MM.1S (cell line): Measurements from ENCODE around the gene LAMC3.

Experiments
- DNase-seq: peaks from one replicate; pipeline ENCODE4 v3.0.0-alpha.2; 2015
- H2AFZ ChIP-seq: fragments of 300-600 bp; sonication (generic); 2 replicates; pipeline ENCODE4 v1.6.0; 2016; ENCODE audit warnings: antibody characterized with exemption, low read length
- H3F3A ChIP-seq: fragments of 300-600 bp; sonication (generic); 2 replicates; pipeline ENCODE4 v1.6.1; 2016; ENCODE audit warnings: mild to moderate bottlenecking, antibody characterized with exemption, low read length, moderate library complexity, mixed read lengths; ENCODE audit not compliant: insufficient read depth
- H3K27ac ChIP-seq: fragments of 300-600 bp; sonication (generic); 2 replicates; pipeline ENCODE4 v1.5.1; 2016; ENCODE audit warnings: mild to moderate bottlenecking, low read length
- H3K27me3 ChIP-seq: fragments of 300-600 bp; sonication (generic); replicated peaks from 2 replicates; pipeline ENCODE4 v1.6.0; 2016; ENCODE audit warnings: low read length; ENCODE audit not compliant: insufficient read depth
- H3K36me3 ChIP-seq: fragments of 300-600 bp; sonication (generic); replicated peaks from 2 replicates; pipeline ENCODE4 v1.6.1; 2016; ENCODE audit warnings: mild to moderate bottlenecking, low read length, mixed read lengths; ENCODE audit not compliant: insufficient read depth
- H3K4me1 ChIP-seq: fragments of 300-600 bp; sonication (generic); 2 replicates; pipeline ENCODE4 v1.6.1; 2016; ENCODE audit warnings: low read length, mixed read lengths
- H3K4me2 ChIP-seq: fragments of 300-600 bp; sonication (generic); 2 replicates; pipeline ENCODE4 v1.6.0; 2016; ENCODE audit warnings: low read depth, low read length
- H3K4me3 ChIP-seq: fragments of 300-600 bp; sonication (generic); 2 replicates; pipeline ENCODE4 v1.5.1; 2016; ENCODE audit warnings: low read length, mixed read lengths
- H3K79me2 ChIP-seq: fragments of 300-600 bp; sonication (generic); 2 replicates; pipeline ENCODE4 v1.6.1; 2016; ENCODE audit warnings: mixed run types, low read length, mixed read lengths
- H3K9ac ChIP-seq: fragments of 300-600 bp; sonication (generic); 2 replicates; pipeline ENCODE4 v1.6.1; 2016; ENCODE audit warnings: low read length, mixed read lengths
- H3K9me2 ChIP-seq: fragments of 300-600 bp; sonication (generic); replicated peaks from 2 replicates; pipeline ENCODE4 v1.6.1; 2016; ENCODE audit warnings: mild to moderate bottlenecking, low read length, mixed read lengths; ENCODE audit not compliant: insufficient read depth
- H3K9me3 ChIP-seq: fragments of 300-600 bp; sonication (generic); replicated peaks from 2 replicates; pipeline ENCODE4 v1.6.1; 2016; ENCODE audit warnings: mild to moderate bottlenecking, low read length, mixed read lengths; ENCODE audit not compliant: insufficient read depth
- H4K20me1 ChIP-seq: fragments of 300-600 bp; sonication (generic); 2 replicates; pipeline ENCODE4 v1.6.1; 2016; ENCODE audit warnings: mild to moderate bottlenecking, low read length, moderate library complexity, mixed read lengths; ENCODE audit not compliant: insufficient read depth
- CTCF ChIP-seq: fragments of 300-600 bp; sonication (generic); IDR thresholded peaks from 2 replicates; pipeline ENCODE4 v1.5.1; 2016; ENCODE audit warnings: antibody characterized with exemption, low read length, mixed read lengths
- EZH2 ChIP-seq: fragments of 300-600 bp; sonication (generic); optimal IDR thresholded peaks from 2 replicates; pipeline ENCODE3; 2017; ENCODE audit warnings: low read depth, mild to moderate bottlenecking, antibody characterized with exemption, low read length, mixed read lengths
- EZH2phosphoT487 ChIP-seq: fragments of 300-600 bp; sonication (generic); IDR thresholded peaks from 2 replicates; pipeline ENCODE4 v1.6.1; 2018; ENCODE audit warnings: antibody characterized with exemption, low read length

Gene LAMC3

GRCh38 chr9:130983970-130984369, 25.0 kb upstream of the LAMC3 start:
- H3K27me3 ChIP-seq, result peaks cover 100% of the 10 kb centered on the region
- H3K9me2 ChIP-seq, result no peaks in the 10 kb centered on the region
- TF ChIP-seq EZH2, result no peak
- H3K9me3 ChIP-seq, result no peaks in the 10 kb centered on the region
- H3F3A ChIP-seq, result no peaks in the 10 kb centered on the region
- no peak overlapping the region for H3K4me3 ChIP-seq
- H3K79me2 ChIP-seq, result no peaks in the 10 kb centered on the region
- no peak overlapping the region for H3K9ac ChIP-seq
- no peak for DNase-seq
- H4K20me1 ChIP-seq, result no peaks in the 10 kb centered on the region
- H3K4me1 ChIP-seq, result no peaks in the 10 kb centered on the region
- no peak overlapping the region for H3K27ac ChIP-seq
- no peaks in the 10 kb centered on the region for H3K36me3 ChIP-seq
- H2AFZ ChIP-seq, result no peak overlapping the region
- no peak overlapping the region for H3K4me2 ChIP-seq

- Histone ChIP-seq H3K4me3 (no peak overlapping the region), H3K27ac (no peak overlapping the region), H3K9me3 (no peaks in the 10 kb centered on the region), H4K20me1 (no peaks in the 10 kb centered on the region), H3K79me2 (no peaks in the 10 kb centered on the region), H3K9ac (no peak overlapping the region), H3K36me3 (no peaks in the 10 kb centered on the region), H3F3A (no peaks in the 10 kb centered on the region), H3K27me3 (peaks cover 100% of the 10 kb centered on the region), H3K4me1 (no peaks in the 10 kb centered on the region), H3K4me2 (no peak overlapping the region), H3K9me2 (no peaks in the 10 kb centered on the region), H2AFZ (no peak overlapping the region)
- no peak for DNase-seq
- TF ChIP-seq EZH2 (no peak), EZH2phosphoT487 (no peak), CTCF (no peak)
Measured at GRCh38 chr9:130984521-130984920, 24.5 kb upstream of the LAMC3 start.

GRCh38 chr9:130985029-130985428, 23.9 kb upstream of the LAMC3 start:
- H3K27ac ChIP-seq, result no peak overlapping the region
- H3K9me3 ChIP-seq, result no peaks in the 10 kb centered on the region
- no peaks in the 10 kb centered on the region for H3K9me2 ChIP-seq
- no peaks in the 10 kb centered on the region for H3F3A ChIP-seq
- H3K79me2 ChIP-seq, result no peaks in the 10 kb centered on the region
- H3K4me1 ChIP-seq, result no peaks in the 10 kb centered on the region
- no peak overlapping the region for H2AFZ ChIP-seq
- DNase-seq, result no peak
- H3K4me2 ChIP-seq, result no peak overlapping the region
- H4K20me1 ChIP-seq, result no peaks in the 10 kb centered on the region
- H3K9ac ChIP-seq, result no peak overlapping the region
- no peaks in the 10 kb centered on the region for H3K36me3 ChIP-seq
- TF ChIP-seq EZH2 (no peak), EZH2phosphoT487 (no peak)
- peaks cover 100% of the 10 kb centered on the region for H3K27me3 ChIP-seq
- no peak overlapping the region for H3K4me3 ChIP-seq

- no peaks in the 10 kb centered on the region for H3K9me3 ChIP-seq
- TF ChIP-seq CTCF (no peak), EZH2phosphoT487 (no peak), EZH2 (no peak)
- no peaks in the 10 kb centered on the region for H3F3A ChIP-seq
- H3K79me2 ChIP-seq, result no peaks in the 10 kb centered on the region
- no peaks in the 10 kb centered on the region for H3K4me1 ChIP-seq
- H3K4me2 ChIP-seq, result no peak overlapping the region
- no peak for DNase-seq
- peaks cover 100% of the 10 kb centered on the region for H3K27me3 ChIP-seq
- H3K36me3 ChIP-seq, result no peaks in the 10 kb centered on the region
- H4K20me1 ChIP-seq, result no peaks in the 10 kb centered on the region
- no peak overlapping the region for H2AFZ ChIP-seq
- H3K27ac ChIP-seq, result no peak overlapping the region
- H3K9ac ChIP-seq, result no peak overlapping the region
- no peak overlapping the region for H3K4me3 ChIP-seq
- no peaks in the 10 kb centered on the region for H3K9me2 ChIP-seq
Measured at GRCh38 chr9:130985606-130986162, 23.3 kb upstream of the LAMC3 start.
